Fibroblast of peridontal ligament (primary cell): ENCODE results near the gene KCNJ2.

Experiments
- DNase-seq: peaks from one replicate; pipeline ENCODE4 v3.0.0-alpha.2; 2010; ENCODE audit errors: extremely low read depth

The KCNJ2 gene

GRCh38 chr17:70159980-70160379, 9.4 kb upstream of the KCNJ2 start:
- DNase-seq = no peak

DNA sequence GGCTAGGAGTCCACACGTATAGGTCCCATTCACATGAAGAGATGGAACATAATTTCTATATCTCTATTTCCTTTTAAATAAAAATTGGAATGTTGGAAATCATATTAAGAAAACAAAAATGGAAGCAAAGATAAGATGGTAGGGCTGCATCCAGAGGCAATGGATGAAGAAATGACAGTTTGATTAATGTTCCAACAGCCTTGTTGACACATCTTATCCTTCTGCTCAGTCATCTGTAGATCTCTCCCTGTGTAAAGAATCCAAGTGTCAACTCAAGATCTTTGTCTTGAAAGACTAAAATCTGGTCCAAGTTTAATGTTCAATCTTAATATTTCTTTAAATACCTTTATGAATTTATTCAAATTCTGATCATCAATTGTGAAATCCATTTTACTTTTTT, 7.8 kb upstream of the KCNJ2 start:
- DNase-seq = no peak

- no peak for DNase-seq
Observed at GRCh38 chr17:70165383-70165782, 3.9 kb upstream of the KCNJ2 start.

- DNase-seq = no peak
Observed at GRCh38 chr17:70166615-70167014, 2.7 kb upstream of the KCNJ2 start.

DNA sequence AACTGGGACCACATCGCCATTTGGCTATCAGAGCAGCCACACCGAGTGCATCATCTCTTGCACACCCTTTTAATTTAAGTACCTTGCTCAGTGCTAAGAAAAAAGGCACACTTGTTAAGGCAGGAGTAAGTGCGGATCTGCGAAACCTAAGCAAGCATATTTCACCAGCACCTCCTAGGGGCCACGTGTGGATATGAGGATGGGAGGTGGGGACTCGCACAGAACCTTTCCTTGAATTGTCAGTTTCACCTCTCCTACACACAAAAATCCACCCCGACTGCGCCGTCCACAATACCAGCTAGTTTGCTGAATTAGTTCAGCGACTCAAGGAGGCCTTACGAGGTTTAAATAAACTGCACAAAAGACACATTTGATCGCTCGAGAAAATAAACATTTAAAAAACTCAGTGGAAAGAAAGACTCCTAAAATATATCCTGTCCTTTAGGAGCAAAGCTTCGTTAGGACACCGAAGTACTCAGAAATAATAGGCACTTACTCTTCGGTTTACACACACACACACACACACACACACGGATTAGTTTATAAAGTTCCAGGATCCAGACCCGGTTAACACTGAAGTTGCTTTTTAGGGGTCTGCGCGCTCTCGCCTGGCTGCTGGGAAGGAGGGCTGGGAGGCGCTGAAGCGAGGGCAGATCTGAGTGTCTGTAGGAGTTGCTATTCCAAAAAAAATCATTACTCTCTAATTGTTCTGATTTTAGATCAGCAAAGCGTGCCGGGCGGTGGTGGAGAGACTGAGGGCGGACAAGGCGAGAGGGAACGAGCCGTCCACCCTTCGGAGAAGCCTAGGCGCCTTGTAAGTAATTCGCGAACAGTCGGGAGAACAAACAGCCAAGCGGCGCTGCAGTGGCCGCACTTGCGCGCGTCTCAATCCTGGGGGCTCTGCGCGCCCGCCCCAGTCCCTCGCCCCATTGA, 1.0 kb upstream of the KCNJ2 start:
- peak; percentile 82 for DNase-seq

DNA sequence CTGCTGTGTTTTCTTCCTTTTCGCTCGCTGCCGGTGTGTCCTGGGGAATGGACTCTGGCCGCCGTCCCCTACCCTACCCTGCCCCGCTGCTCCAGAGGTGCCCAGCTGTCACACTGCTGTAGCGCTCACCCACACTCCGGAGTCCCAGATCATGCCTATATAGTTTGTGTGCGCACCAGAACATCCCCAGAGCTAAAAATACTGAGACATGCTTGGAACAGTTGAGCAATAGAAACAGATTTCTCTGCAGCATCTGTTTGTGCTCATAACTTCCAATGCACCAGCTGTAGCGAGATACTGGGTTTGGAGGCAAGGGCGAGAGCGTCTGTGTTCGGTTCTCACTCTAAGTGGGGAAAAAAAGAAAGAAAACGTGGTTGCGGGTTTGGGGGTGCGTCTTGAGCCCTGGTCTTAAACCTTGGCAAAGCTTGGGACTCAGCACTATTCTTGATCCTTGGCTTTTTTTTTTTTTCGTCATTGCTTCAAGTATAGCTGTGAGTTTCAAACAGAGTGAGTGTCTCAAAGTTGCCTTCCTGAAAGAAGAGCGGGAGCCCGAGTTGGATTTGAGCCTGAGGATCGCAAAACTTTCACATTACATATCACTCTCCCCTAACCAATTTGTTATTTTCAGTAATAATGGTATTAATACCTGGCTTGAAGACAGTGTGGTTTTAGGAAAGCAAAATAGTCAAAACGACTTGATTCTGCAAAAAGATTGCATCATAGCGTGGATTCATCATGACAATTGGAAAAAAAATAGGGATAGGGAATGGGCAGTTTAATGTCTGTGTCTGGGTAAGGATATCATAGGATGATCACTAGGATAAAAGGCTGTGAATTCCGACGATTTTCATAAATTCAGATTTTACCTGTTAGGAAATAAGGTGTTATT, 621 bp downstream of the KCNJ2 start:
- peak; percentile 74 for DNase-seq

GRCh38 chr17:70171159-70171558, 1.8 kb downstream of the KCNJ2 start:
- DNase-seq = no peak

DNA sequence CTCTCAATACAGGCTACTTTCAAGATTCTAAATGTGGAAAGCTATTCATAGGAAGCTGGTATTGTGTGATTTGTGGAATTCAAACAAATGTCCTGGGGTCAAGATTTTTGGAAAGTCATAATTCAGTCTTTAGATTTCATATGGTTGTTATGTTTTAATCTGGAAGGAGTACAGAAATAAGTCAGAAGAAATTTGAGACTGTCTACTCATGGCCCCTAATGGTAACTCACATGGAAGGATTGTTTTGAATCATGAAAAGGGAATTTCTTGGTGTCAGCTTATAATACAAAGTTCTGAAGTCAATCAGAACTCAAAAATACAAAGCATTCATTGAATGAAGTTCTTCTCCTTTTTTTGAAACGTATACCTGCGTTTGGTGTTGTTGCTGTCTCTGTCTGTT, 3.1 kb downstream of the KCNJ2 start:
- DNase-seq = peak; percentile 62

DNA sequence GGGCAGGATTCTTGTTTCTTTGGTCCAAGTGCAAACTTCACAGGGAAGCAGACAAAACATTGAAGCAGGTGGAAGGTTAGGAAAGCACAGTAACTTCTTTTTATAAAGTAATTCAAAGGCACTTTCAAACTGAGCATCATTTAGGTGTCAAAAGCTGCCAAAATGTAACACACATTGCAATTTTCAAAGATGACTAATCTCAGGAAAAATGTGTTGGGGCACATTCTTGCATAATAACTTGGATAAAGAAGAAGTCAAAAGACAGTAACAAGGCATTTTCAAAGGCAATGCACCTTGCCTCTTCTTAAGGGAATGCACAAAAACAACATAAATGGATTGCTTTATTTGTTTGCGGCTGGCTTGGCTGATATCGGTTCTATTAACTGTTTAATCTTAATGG, 3.6 kb downstream of the KCNJ2 start:
- peak; percentile 50 for DNase-seq

DNA sequence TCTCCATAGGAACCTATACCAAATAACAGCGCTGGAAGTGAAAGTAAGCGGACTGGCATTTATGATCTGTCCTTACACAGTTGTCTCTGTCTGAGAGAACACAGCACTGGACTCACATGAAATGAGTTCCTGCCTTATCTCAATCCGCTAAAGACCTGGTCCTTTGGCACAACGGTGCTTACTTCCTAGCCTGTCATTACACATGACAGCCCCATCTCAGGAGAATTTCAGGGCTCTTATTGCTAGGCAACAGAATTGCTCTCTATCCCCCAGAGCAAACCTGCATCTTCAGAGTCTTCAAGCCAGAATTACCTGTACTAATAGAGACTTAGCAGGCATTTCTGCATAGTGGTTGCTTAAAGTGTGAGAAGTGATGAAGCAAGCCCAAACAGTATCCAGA, 4.3 kb downstream of the KCNJ2 start:
- no peak for DNase-seq

DNA sequence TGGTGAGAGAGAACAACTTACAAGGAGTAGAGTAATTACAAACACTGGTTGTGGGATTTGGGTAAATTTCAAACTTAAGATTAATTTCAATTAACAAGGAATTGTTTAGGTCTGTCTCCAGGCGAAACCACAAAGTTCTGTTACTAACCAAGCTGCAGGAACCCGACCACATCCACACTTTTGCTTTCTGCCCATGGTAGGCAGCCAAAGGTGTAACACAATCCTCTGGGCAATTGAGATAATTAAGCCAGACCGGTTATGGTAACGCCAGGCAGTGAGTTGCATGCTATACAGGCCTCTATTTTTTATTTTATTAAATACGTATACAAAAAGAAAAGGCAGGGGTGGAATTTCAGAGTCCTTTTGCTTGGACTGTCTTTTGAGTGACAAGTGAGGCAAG, 12.0 kb downstream of the KCNJ2 start:
- peak; percentile 44 for DNase-seq

DNA sequence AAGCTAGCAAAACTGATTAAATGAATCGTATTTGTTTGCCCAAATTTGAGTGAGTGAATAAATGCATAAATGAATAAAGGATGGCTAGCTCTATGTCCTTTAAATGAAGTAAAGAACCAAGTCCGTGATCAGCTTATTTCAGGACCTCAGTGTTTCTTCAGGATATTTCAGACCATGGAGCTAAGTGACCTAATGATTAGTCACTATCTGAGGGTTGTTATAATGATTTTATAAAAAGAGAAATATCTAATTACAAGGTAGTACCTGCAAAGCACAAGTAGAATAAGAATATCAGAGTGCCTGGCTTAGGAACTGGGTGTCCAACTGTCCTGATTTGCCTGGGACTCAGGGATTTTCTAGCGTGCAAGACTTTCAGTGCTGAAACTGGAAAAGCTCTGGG, 12.5 kb downstream of the KCNJ2 start:
- DNase-seq = no peak

GRCh38 chr17:70183508-70183907, 14.2 kb downstream of the KCNJ2 start:
- DNase-seq = no peak

DNA sequence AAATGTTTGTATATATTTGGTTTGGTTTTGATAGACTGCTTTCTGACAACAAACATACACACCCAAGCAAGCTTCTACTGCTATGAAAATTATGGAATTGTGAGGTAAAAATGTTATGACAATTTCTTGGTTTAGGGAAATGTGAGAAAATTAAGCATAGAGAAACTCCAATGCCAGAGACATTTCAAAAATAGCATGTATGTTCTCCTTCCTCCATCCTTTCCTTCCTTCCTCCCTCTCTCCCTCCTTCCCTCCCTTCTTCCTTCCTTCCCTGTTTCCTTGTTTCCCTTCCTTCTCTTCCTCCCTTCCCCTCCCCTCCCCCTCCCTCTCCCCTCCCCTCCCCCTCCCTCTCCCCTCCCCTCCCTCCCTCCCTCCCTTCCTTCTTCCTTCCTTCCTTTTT, 14.9 kb downstream of the KCNJ2 start:
- DNase-seq = no peak

DNA sequence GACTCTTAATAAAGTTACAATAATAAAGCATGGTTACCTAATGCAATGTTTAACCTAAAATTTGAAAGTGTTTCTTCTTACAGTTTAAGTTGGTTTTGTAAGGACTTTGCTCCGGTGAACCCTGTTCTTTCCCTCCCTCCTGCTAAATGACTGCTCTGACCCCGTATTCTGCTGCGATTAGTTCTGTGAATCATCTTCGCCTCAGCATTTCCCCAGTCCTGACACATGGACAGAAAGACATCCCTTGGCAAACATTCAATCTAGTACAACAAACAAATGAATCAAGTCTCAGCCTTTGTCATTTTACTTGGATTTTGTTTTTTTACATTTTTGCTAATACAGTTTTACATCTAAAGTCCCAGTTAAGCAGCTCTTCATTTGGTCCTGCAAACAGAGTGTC, 15.4 kb downstream of the KCNJ2 start:
- peak; percentile 41 for DNase-seq

DNA sequence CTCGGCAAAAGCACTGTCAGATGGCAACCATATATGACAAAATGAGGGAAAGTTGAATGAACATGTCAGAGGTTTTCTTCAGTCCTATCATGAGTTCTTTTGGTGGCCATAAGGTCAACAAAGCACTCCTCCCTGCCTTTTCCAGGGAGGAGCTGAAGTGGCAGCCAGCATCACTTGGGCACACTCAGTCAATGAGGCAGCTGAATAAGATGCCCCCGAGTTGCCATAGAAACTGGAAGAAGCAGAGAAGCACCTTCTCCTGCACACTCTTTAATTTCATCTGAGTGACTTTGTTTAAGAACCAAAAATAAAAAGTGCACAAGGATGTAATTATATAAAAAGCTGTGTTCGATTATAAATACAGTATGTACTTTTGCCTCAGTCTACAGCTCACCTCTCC, 16.0 kb downstream of the KCNJ2 start:
- no peak for DNase-seq

GRCh38 chr17:70187383-70187782, 18.1 kb downstream of the KCNJ2 start:
- DNase-seq = peak; percentile 79

- no peak for DNase-seq
Observed at GRCh38 chr17:70190959-70191805, 21.9 kb downstream of the KCNJ2 start.

DNA sequence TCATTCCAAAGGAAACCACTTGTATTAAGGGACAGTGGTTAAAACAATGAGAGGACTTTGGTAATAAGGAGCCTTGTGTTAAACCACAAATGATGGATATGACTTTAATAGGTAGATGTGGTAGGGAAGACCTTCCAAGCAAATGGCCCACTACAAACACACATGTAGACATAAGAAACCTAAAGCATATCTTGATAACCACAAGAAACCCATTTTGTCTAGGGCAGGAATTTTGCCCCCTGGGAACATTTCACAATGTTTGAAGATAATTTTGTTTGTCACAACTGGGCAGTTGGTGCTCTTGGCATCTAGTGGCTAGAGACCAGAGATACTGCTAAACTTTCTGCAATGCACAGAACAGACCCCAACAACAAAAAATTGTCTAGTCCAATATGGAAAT, 25.8 kb downstream of the KCNJ2 start:
- no peak for DNase-seq

DNA sequence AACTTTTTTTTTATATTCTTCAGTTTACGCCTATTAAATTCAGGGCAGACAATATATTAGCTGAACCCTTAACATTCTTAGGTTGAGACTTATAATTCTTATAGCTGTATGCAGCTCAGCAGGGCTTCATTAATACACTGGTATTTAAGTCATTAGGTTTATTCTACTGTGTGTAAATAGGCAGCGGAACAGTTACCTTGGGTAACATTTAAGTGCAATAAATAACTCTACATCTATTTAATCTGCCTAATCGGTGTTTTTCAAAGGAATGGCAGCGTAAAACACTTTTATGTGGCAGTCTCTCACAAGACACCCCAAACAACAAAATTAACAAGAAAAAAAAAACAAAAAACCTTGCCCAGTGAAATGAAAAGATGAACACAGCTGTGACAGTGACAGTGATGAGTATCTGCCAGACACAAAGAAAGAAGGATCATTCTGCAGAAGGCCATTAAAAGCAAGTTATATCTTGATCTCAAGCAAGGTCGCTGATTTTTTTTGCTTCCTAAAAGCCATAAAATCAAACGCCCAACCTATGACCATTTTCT, 32.6 kb downstream of the KCNJ2 start:
- no peak for DNase-seq

GRCh38 chr17:70202840-70203239, 33.5 kb downstream of the KCNJ2 start:
- no peak for DNase-seq

DNA sequence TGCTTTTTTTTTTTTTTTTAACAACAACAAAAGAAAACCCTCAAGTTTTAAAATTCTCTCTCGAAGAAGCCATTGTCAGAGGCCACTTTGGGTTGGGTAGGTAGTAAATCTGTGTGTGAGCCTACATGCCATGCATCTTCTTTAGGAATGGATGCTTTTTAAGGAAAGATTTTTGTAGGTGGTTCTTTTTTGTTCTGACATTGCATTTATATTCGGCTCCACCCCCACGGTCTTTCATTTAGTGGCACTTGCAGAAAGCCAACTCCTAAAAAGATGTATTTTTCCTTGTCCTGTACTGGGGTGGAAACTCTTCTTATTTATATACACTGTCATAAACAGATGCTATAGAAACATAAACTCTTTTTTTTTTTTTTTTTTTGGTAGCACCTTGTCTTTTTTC, 35.1 kb downstream of the KCNJ2 start:
- no peak for DNase-seq
